K562 treated with DMSO at 1 percent for 48 hours (cell line): ENCODE results near the gene SLC38A3. TPM values are rescaled to one million over a fixed set of nuclear protein-coding genes. Genes with fewer than 3 reads are reported as not detected.

ENCODE experiments used
- total RNA-seq: library from RNA; unstranded; fragments of 300-600 nt; gene quantifications from 2 replicates; pipeline ENCODE4 v1.2.3, GENCODE V29; 2022; ENCODE audit warnings: low replicate concordance; ENCODE audit errors: extremely low read depth

SLC38A3 gene
- not detected in 2 replicates for total RNA-seq

GRCh38 chr3:50204804-50205412 lies at the start of gene SLC38A3:
Gene SLC38A3, plus strand, starts transcription at chr3:50205271. Its CDS starts 8,929 bp downstream, at chr3:50214200.

GRCh38 chr3:50190936-50191660 lies 14.0 kb upstream of the SLC38A3 start, which contains the start of gene GNAT1:
Gene GNAT1, plus strand, starts transcription at chr3:50191610. Its CDS starts 116 bp downstream, at chr3:50191726.

GRCh38 chr3:50235716-50236483 lies 30.8 kb downstream of the SLC38A3 start, which contains the start of gene GNAI2:
Gene GNAI2, plus strand, starts transcription at chr3:50236204. Its CDS starts 132 bp downstream, at chr3:50236336.

GRCh38 chr3:50268703-50269451 lies 63.8 kb downstream of the SLC38A3 start, which contains the start of gene SEMA3B:
Gene SEMA3B, plus strand, starts transcription at chr3:50269147. Its CDS starts 94 bp downstream, at chr3:50269241.

Other genes starting within 250 kb of the SLC38A3 start
- gene RBM5, start 116.4 kb upstream of the SLC38A3 start, total RNA-seq: not detected in 2 replicates
- not detected in 2 replicates for gene SEMA3F, start 49.9 kb upstream of the SLC38A3 start, total RNA-seq
- not detected in 2 replicates for gene GNAT1, start 13.7 kb upstream of the SLC38A3 start, total RNA-seq
- not detected in 2 replicates for gene GNAI2, start 30.9 kb downstream of the SLC38A3 start, total RNA-seq
- not detected in 2 replicates for gene SEMA3B, start 63.9 kb downstream of the SLC38A3 start, total RNA-seq
- not detected in 2 replicates for gene LSMEM2, start 73.8 kb downstream of the SLC38A3 start, total RNA-seq
- not detected in 2 replicates for gene IFRD2, start 87.2 kb downstream of the SLC38A3 start, total RNA-seq
- gene HYAL3, start 94.1 kb downstream of the SLC38A3 start, total RNA-seq: not detected in 2 replicates
- not detected in 2 replicates for gene NAA80, start 94.1 kb downstream of the SLC38A3 start, total RNA-seq
- gene HYAL1, start 98.3 kb downstream of the SLC38A3 start, total RNA-seq: not detected in 2 replicates
- gene HYAL2, start 117.5 kb downstream of the SLC38A3 start, total RNA-seq: not detected in 2 replicates
- gene TUSC2, start 123.0 kb downstream of the SLC38A3 start, total RNA-seq: not detected in 2 replicates
- not detected in 2 replicates for gene RASSF1, start 135.6 kb downstream of the SLC38A3 start, total RNA-seq
- gene ZMYND10, start 140.5 kb downstream of the SLC38A3 start, total RNA-seq: not detected in 2 replicates
- gene NPRL2, start 145.5 kb downstream of the SLC38A3 start, total RNA-seq: not detected in 2 replicates
- not detected in 2 replicates for gene CYB561D2, start 145.6 kb downstream of the SLC38A3 start, total RNA-seq
- not detected in 2 replicates for gene TMEM115, start 154.2 kb downstream of the SLC38A3 start, total RNA-seq